Lower leg skin (tissue), 3 donors: ENCODE data around the gene RAPGEF2.

Experiments used
- CTCF ChIP-seq, 3 donors: fragments of 450-650 bp; IDR thresholded peaks; one replicate each; pipeline ENCODE4 v1.5.1; 2016; ENCODE audit warnings: antibody characterized with exemption in 3 of 3, mild to moderate bottlenecking in 3 of 3, moderate library complexity in 2 of 3
- POLR2A ChIP-seq, 2 donors: fragments of 450-650 bp; IDR thresholded peaks; one replicate each; pipeline ENCODE4 v1.6.1; 2016 to 2017; ENCODE audit warnings: antibody characterized with exemption in 2 of 2, mild to moderate bottlenecking in 1 of 2, moderate library complexity in 1 of 2

GRCh38 chr4:159137176-159137575 lies 34.3 kb downstream of the RAPGEF2 start:
- TF ChIP-seq CTCF (IDR thresholded peaks at IDR 0.05): no peak
- TF ChIP-seq POLR2A (IDR thresholded peaks at IDR 0.05): no peak
